Esophagus muscularis mucosa (tissue), 4 donors: ENCODE data around the gene TRIM67. TPM values are rescaled to one million over a fixed set of nuclear protein-coding genes. Genes with fewer than 3 reads are reported as not detected.
A peak's percentile ranks its signal among the peaks of the same experiment; 100 is the strongest.

Experiments used
- DNase-seq: peaks from one replicate; pipeline ENCODE4 v3.0.0-alpha.2; 2017; ENCODE audit errors: extremely low spot score
- H3K27ac ChIP-seq, 4 donors: fragments of 200-600 bp; sonication (generic); replicated peaks in 1 of 4; 1 replicate in 3 of 4; 2 replicates in 1 of 4; pipeline ENCODE4 v1.5.1; 2016 to 2019; ENCODE audit warnings: mild to moderate bottlenecking in 1 of 4
- H3K27me3 ChIP-seq, 4 donors: fragments of 200-600 bp; sonication (generic); one replicate each; pipeline versions ENCODE4 v1.5.1 to v1.6.0; 2016 to 2019
- H3K36me3 ChIP-seq, 4 donors: fragments of 200-600 bp; sonication (generic); one replicate each; pipeline ENCODE4 v1.5.1; 2016 to 2019
- H3K4me1 ChIP-seq, 4 donors: fragments of 200-600 bp; sonication (generic); one replicate each; pipeline ENCODE4 v1.5.1; 2016 to 2019
- H3K4me3 ChIP-seq, 4 donors: fragments of 200-600 bp; sonication (generic); 1 replicate in 2 of 4; 2 replicates in 2 of 4; pipeline ENCODE4 v1.5.1; 2016 to 2019; ENCODE audit warnings: mild to moderate bottlenecking in 4 of 4, moderate library complexity in 1 of 4
- H3K9me3 ChIP-seq, 4 donors: fragments of 200-600 bp; sonication (generic); 1 replicate in 3 of 4; 2 replicates in 1 of 4; pipeline ENCODE4 v1.5.1; 2016 to 2019
- CTCF ChIP-seq, 3 experiments: fragments of 200-600 bp in 2 of 3; fragments of 450-650 bp in 1 of 3; sonication (generic) in 2 of 3; IDR thresholded peaks; one replicate each; pipeline ENCODE4 v1.5.1; 2017 to 2019; ENCODE audit warnings: antibody characterized with exemption in 3 of 3, mild to moderate bottlenecking in 2 of 3, moderate library complexity in 1 of 3
- EP300 ChIP-seq: sonication (generic); formaldehyde crosslinking; IDR thresholded peaks from one replicate; pipeline ENCODE4 v1.6.1; 2017; ENCODE audit warnings: antibody characterized with exemption
- POLR2A ChIP-seq: fragments of 450-650 bp; IDR thresholded peaks from one replicate; pipeline ENCODE4 v1.6.1; 2017; ENCODE audit warnings: antibody characterized with exemption, moderate library complexity, mild to moderate bottlenecking, low read depth
- POLR2AphosphoS5 ChIP-seq, 2 donors: sonication (generic); formaldehyde crosslinking; IDR thresholded peaks; one replicate each; pipeline ENCODE4 v1.6.1; 2017; ENCODE audit warnings: antibody characterized with exemption in 2 of 2
- WGBS: methylation state at CpG from one replicate; pipeline ENCODE4 v1.1.5; 2018; 5-methylcytosine and 5-hydroxymethylcytosine counted together
- intact Hi-C: fragments of 100-400 bp; cut with DNase I; formaldehyde crosslinking; loops from one replicate; pipeline ENCODE4 v1.15.1; 2023
- total RNA-seq, 4 donors: library from RNA; depleted of rRNA; stranded (reverse); fragments of >200 nt; gene quantifications; one replicate each; pipeline versions ENCODE4 v1.1.0 to v1.2.1, GENCODE V29; 2016

Gene TRIM67
- total RNA-seq, 4 donors from 2014 or later: under 0.01 to 0.42 (median 0.13) TPM; not detected in 1

GRCh38 chr1:231159963-231160761 is 1.7 kb upstream of the TRIM67 start:
- Histone ChIP-seq H3K27ac (no peak overlapping the region), H3K9me3 (no peaks in the 10 kb centered on the region), H3K4me1 (peaks cover 28 to 33% (median 33%) of the 10 kb centered on the region in 4 donors), H3K4me3 (no peak overlapping the region), H3K36me3 (no peaks in the 10 kb centered on the region), H3K27me3 (peaks cover 10 to 84% (median 46%) of the 10 kb centered on the region in 4 donors)
- TF ChIP-seq POLR2A: no peak
- TF ChIP-seq POLR2AphosphoS5 (IDR thresholded peaks at IDR 0.05): no peak
- TF ChIP-seq EP300: no peak
- TF ChIP-seq CTCF (IDR thresholded peaks at IDR 0.05): no peak
- 76% methylated on average over 4 of the region's 15 CpGs for WGBS
- intact Hi-C loops: no loop called here
- peak; percentile 72 for DNase-seq

- no peak overlapping the region for H3K27ac ChIP-seq
- WGBS: 4% methylated on average over 42 of the region's 51 CpGs
- H3K4me1 ChIP-seq: peaks cover 28 to 33% (median 33%) of the 10 kb centered on the region in 4 donors
- DNase-seq: peak; percentile 91
- peak overlapping the region; percentile 16 to 53 (median 45) for H3K4me3 ChIP-seq
- no peaks in the 10 kb centered on the region for H3K36me3 ChIP-seq
- H3K9me3 ChIP-seq: no peaks in the 10 kb centered on the region
- intact Hi-C loops: no loop called here
- TF ChIP-seq EP300 (no peak), POLR2A (no peak), POLR2AphosphoS5 (IDR thresholded peaks at IDR 0.05) (no peak), CTCF (IDR thresholded peaks at IDR 0.05) (no peak)
- H3K27me3 ChIP-seq: peaks cover 10 to 91% (median 46%) of the 10 kb centered on the region in 4 donors
Observed at GRCh38 chr1:231160895-231161666, 777 bp upstream of the TRIM67 start.

- no peak for DNase-seq
- WGBS: 0% methylated on average over 19 of the region's 71 CpGs
Observed at GRCh38 chr1:231162297-231162969, 575 bp downstream of the TRIM67 start.

More at GRCh38 chr1:231162297-231162969, 575 bp downstream of the TRIM67 start:
- Histone ChIP-seq H3K9me3 (no peaks in the 10 kb centered on the region), H3K27me3 (peaks cover 10 to 88% (median 46%) of the 10 kb centered on the region in 4 donors), H3K27ac (no peak overlapping the region), H3K36me3 (no peaks in the 10 kb centered on the region), H3K4me3 (peak overlapping the region; percentile 42 to 53 (median 46)), H3K4me1 (peaks cover 28 to 33% (median 33%) of the 10 kb centered on the region in 4 donors)
- TF ChIP-seq CTCF (IDR thresholded peaks at IDR 0.05) (no peak), POLR2AphosphoS5 (IDR thresholded peaks at IDR 0.05) (no peak), EP300 (no peak), POLR2A (no peak)
- intact Hi-C loops: no loop called here
